Measurements from ENCODE around the gene MED13L. TPM values are rescaled to one million over a fixed set of nuclear protein-coding genes. Genes with fewer than 3 reads are reported as not detected.
"Not testable (repeated sequence)": the region's sequence is repeated elsewhere in the genome, so short reads cannot be mapped to it uniquely, and the experiment has no call there.

MED13L gene
- polyA plus RNA-seq, 3 donors, result 14.2 to 33.6 (median 28.7) TPM

GRCh38 chr12:116262741-116263140 lies 14.8 kb downstream of the MED13L start:
- 78 to 94% (median 91%) methylated on average over 2 of the region's 2 CpGs for WGBS, 3 donors
- no peak overlapping the region for H3K27ac ChIP-seq (ENCODE audit: low read depth, low read length)

- 35 to 40% (median 36%) methylated on average over 4 of the region's 4 CpGs for WGBS, 3 donors
- no peak overlapping the region for H3K27ac ChIP-seq (ENCODE audit: low read depth, low read length)
Measured at GRCh38 chr12:116261525-116262100, 15.9 kb downstream of the MED13L start.

- WGBS, 3 donors, result 70 to 72% (median 71%) methylated on average over 9 of the region's 9 CpGs
- no peak overlapping the region for H3K27ac ChIP-seq (ENCODE audit: low read depth, low read length)
Measured at GRCh38 chr12:116259800-116260577, 17.5 kb downstream of the MED13L start.

GRCh38 chr12:116257826-116258225 lies 19.7 kb downstream of the MED13L start:
- WGBS, 3 donors, result 33 to 62% (median 43%) methylated on average over 3 of the region's 3 CpGs
- H3K27ac ChIP-seq (ENCODE audit: low read depth, low read length), result no peak overlapping the region

- H3K27ac ChIP-seq (ENCODE audit: low read depth, low read length), result no peak overlapping the region
- WGBS, 3 donors, result 23 to 35% (median 30%) methylated on average over 3 of the region's 3 CpGs
Measured at GRCh38 chr12:116257215-116257614, 20.3 kb downstream of the MED13L start.

GRCh38 chr12:116249938-116250337 lies 27.6 kb downstream of the MED13L start:
- 94 to 97% (median 97%) methylated on average over 2 of the region's 2 CpGs for WGBS, 3 donors
- H3K27ac ChIP-seq (ENCODE audit: low read depth, low read length), result no peak overlapping the region

GRCh38 chr12:116248930-116249329 lies 28.6 kb downstream of the MED13L start:
- no peak overlapping the region for H3K27ac ChIP-seq (ENCODE audit: low read depth, low read length)

GRCh38 chr12:116248433-116248832 lies 29.1 kb downstream of the MED13L start:
- no peak overlapping the region for H3K27ac ChIP-seq (ENCODE audit: low read depth, low read length)

- H3K27ac ChIP-seq (ENCODE audit: low read depth, low read length), result no peak overlapping the region
- WGBS, 3 donors, result 60 to 73% (median 67%) methylated on average over 3 of the region's 3 CpGs
Measured at GRCh38 chr12:116247377-116247776, 30.1 kb downstream of the MED13L start.

- H3K27ac ChIP-seq (ENCODE audit: low read depth, low read length), result no peak overlapping the region
- WGBS, 3 donors, result 83 to 90% (median 86%) methylated on average over 4 to 5 of the region's 5 CpGs
Measured at GRCh38 chr12:116246490-116247179, 30.9 kb downstream of the MED13L start.

- 95 to 96% (median 95%) methylated on average over 2 of the region's 2 CpGs for WGBS, 3 donors
Measured at GRCh38 chr12:116245189-116245588, 32.3 kb downstream of the MED13L start.

GRCh38 chr12:116244474-116245090 lies 32.9 kb downstream of the MED13L start:
- 76 to 89% (median 87%) methylated on average over 6 of the region's 6 CpGs for WGBS, 3 donors
- H3K27ac ChIP-seq (ENCODE audit: low read depth, low read length), result no peak overlapping the region

More at GRCh38 chr12:116245189-116245588, 32.3 kb downstream of the MED13L start:
- no peak overlapping the region for H3K27ac ChIP-seq (ENCODE audit: low read depth, low read length)

- 14 to 30% (median 28%) methylated on average over 2 of the region's 2 CpGs for WGBS, 3 donors
- no peak overlapping the region for H3K27ac ChIP-seq (ENCODE audit: low read depth, low read length)
Measured at GRCh38 chr12:116244001-116244400, 33.5 kb downstream of the MED13L start.

GRCh38 chr12:116242740-116243139 lies 34.8 kb downstream of the MED13L start:
- H3K27ac ChIP-seq (ENCODE audit: low read depth, low read length), result no peak overlapping the region
- 92 to 93% (median 92%) methylated on average over 1 of the region's 1 CpG for WGBS, 3 donors

GRCh38 chr12:116241157-116241759 lies 36.2 kb downstream of the MED13L start:
- no peak overlapping the region for H3K27ac ChIP-seq (ENCODE audit: low read depth, low read length)
- 73 to 75% (median 73%) methylated on average over 9 of the region's 9 CpGs for WGBS, 3 donors

- WGBS, 3 donors, result 93 to 95% (median 94%) methylated on average over 13 of the region's 13 CpGs
- not testable (repeated sequence) for H3K27ac ChIP-seq (ENCODE audit: low read depth, low read length)
Measured at GRCh38 chr12:116238570-116239119, 38.8 kb downstream of the MED13L start.

GRCh38 chr12:116238149-116238548 lies 39.3 kb downstream of the MED13L start:
- no peak overlapping the region for H3K27ac ChIP-seq (ENCODE audit: low read depth, low read length)
- 65 to 74% (median 72%) methylated on average over 3 of the region's 3 CpGs for WGBS, 3 donors

GRCh38 chr12:116236976-116237375 lies 40.5 kb downstream of the MED13L start:
- whole genome bisulfite sequencing, 3 donors, result 58 to 74% (median 61%) methylated on average over 3 of the region's 3 CpGs
- no peak overlapping the region for H3K27ac ChIP-seq (ENCODE audit: low read depth, low read length)

All from adipose tissue (tissue), 3 donors.